ENCODE results near the gene GAREM1. TPM values are rescaled to one million over a fixed set of nuclear protein-coding genes. Genes with fewer than 3 reads are reported as not detected.

The GAREM1 gene
- total and polyA plus RNA-seq, 4 donors, result 3.0 to 13.7 (median 8.5) TPM

GRCh38 chr18:32427084-32427900 lies 43.4 kb downstream of the GAREM1 start:
- WGBS, 2 donors, result 53 to 80% methylated on average over 4 of the region's 4 CpGs
- Histone ChIP-seq H3K27ac (ENCODE audit: low read depth in 1 of 2, low read length in 1 of 2) (no peak overlapping the region), H3K27me3 (ENCODE audit: control insufficient read depth in 3 of 3, insufficient read depth in 3 of 3, low read length in 2 of 3) (no peaks in the 10 kb centered on the region), H3K9ac (ENCODE audit: insufficient read depth in 1 of 2, low read length in 2 of 2) (no peak overlapping the region), H3K36me3 (ENCODE audit: control insufficient read depth in 4 of 4, insufficient read depth in 4 of 4, low read length in 4 of 4) (no peaks in the 10 kb centered on the region), H3K9me3 (ENCODE audit: control insufficient read depth in 4 of 4, insufficient read depth in 3 of 4, low read length in 3 of 4) (no peaks in the 10 kb centered on the region), H3K4me1 (ENCODE audit: control insufficient read depth in 5 of 5, insufficient read depth in 5 of 5, low read length in 5 of 5) (peaks cover 0 to 28% (median 0%) of the 10 kb centered on the region in 5 donors), H3K4me3 (no peak overlapping the region)
- TF ChIP-seq, protein P1, sequence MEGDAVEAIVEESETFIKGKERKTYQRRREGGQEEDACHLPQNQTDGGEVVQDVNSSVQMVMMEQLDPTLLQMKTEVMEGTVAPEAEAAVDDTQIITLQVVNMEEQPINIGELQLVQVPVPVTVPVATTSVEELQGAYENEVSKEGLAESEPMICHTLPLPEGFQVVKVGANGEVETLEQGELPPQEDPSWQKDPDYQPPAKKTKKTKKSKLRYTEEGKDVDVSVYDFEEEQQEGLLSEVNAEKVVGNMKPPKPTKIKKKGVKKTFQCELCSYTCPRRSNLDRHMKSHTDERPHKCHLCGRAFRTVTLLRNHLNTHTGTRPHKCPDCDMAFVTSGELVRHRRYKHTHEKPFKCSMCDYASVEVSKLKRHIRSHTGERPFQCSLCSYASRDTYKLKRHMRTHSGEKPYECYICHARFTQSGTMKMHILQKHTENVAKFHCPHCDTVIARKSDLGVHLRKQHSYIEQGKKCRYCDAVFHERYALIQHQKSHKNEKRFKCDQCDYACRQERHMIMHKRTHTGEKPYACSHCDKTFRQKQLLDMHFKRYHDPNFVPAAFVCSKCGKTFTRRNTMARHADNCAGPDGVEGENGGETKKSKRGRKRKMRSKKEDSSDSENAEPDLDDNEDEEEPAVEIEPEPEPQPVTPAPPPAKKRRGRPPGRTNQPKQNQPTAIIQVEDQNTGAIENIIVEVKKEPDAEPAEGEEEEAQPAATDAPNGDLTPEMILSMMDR (IDR thresholded peaks at IDR 0.05; ENCODE audit: control extremely low read depth, extremely low read depth), result no peak
- DNase-seq (no peak), ATAC-seq (ENCODE audit: insufficient read depth, low FRiP score) (peak; percentile 39)

DNA sequence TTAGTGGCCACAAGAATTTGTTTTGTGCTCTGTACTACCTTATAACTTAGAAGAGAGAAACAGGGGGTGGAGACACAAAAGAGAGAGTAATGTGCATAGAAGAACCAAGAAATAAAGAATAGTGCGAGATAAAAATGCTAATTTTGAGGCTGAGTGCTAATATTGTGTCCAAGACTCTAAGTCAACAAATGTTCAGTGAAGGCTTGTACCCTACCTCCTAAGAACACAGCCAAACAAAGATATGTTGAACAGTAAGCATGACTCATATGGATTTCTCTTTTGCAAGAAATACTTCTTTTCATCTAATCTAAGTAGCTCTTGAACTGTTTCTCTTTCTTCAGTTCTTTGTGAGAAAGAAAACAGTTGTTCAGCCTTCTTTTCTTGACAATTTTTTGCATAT lies 45.2 kb downstream of the GAREM1 start:
- Histone ChIP-seq H3K4me3 (no peak overlapping the region), H3K27ac (ENCODE audit: low read depth in 1 of 2, low read length in 1 of 2) (peak overlapping the region in 1 of 2 donors; percentile 33), H3K4me1 (ENCODE audit: control insufficient read depth in 5 of 5, insufficient read depth in 5 of 5, low read length in 5 of 5) (peaks cover 0 to 40% (median 2%) of the 10 kb centered on the region in 5 donors), H3K9me3 (ENCODE audit: control insufficient read depth in 4 of 4, insufficient read depth in 3 of 4, low read length in 3 of 4) (no peaks in the 10 kb centered on the region), H3K36me3 (ENCODE audit: control insufficient read depth in 4 of 4, insufficient read depth in 4 of 4, low read length in 4 of 4) (no peaks in the 10 kb centered on the region), H3K9ac (ENCODE audit: insufficient read depth in 1 of 2, low read length in 2 of 2) (no peak overlapping the region), H3K27me3 (ENCODE audit: control insufficient read depth in 3 of 3, insufficient read depth in 3 of 3, low read length in 2 of 3) (no peaks in the 10 kb centered on the region)
- WGBS, 2 donors, result 69 to 87% methylated on average over 1 of the region's 1 CpG
- ATAC-seq (ENCODE audit: insufficient read depth, low FRiP score), result peak; percentile 35
- DNase-seq, result no peak
- TF ChIP-seq, protein P1 (IDR thresholded peaks at IDR 0.05; ENCODE audit: control extremely low read depth, extremely low read depth), result no peak

GRCh38 chr18:32424696-32425095 lies 46.0 kb downstream of the GAREM1 start:
- H3K4me1 ChIP-seq (ENCODE audit: control insufficient read depth in 5 of 5, insufficient read depth in 5 of 5, low read length in 5 of 5), result peaks cover 0 to 40% (median 2%) of the 10 kb centered on the region in 5 donors
- no peaks in the 10 kb centered on the region for H3K27me3 ChIP-seq (ENCODE audit: control insufficient read depth in 3 of 3, insufficient read depth in 3 of 3, low read length in 2 of 3)
- TF ChIP-seq, protein P1 (IDR thresholded peaks at IDR 0.05; ENCODE audit: control extremely low read depth, extremely low read depth), result no peak
- H3K9me3 ChIP-seq (ENCODE audit: control insufficient read depth in 4 of 4, insufficient read depth in 3 of 4, low read length in 3 of 4), result no peaks in the 10 kb centered on the region
- peak overlapping the region in 1 of 2 donors; percentile 9 for H3K27ac ChIP-seq (ENCODE audit: low read depth in 1 of 2, low read length in 1 of 2)
- H3K9ac ChIP-seq (ENCODE audit: insufficient read depth in 1 of 2, low read length in 2 of 2), result no peak overlapping the region
- H3K36me3 ChIP-seq (ENCODE audit: control insufficient read depth in 4 of 4, insufficient read depth in 4 of 4, low read length in 4 of 4), result no peaks in the 10 kb centered on the region
- no peak for ATAC-seq (ENCODE audit: insufficient read depth, low FRiP score)
- H3K4me3 ChIP-seq, result no peak overlapping the region
- DNase-seq, result peak; percentile 23 to 84 (median 73)
- 38 to 79% methylated on average over 1 of the region's 1 CpG for whole genome bisulfite sequencing, 2 donors

Data from lung (tissue), 12 donors.